Measurements from ENCODE around the gene DNAJC4.
"Not testable (repeated sequence)": the region's sequence is repeated elsewhere in the genome, so short reads cannot be mapped to it uniquely, and the experiment has no call there.

Gene DNAJC4

GRCh38 chr11:64243236-64243854 is 13.0 kb downstream of the DNAJC4 start:
- no peak for DNase-seq

DNA sequence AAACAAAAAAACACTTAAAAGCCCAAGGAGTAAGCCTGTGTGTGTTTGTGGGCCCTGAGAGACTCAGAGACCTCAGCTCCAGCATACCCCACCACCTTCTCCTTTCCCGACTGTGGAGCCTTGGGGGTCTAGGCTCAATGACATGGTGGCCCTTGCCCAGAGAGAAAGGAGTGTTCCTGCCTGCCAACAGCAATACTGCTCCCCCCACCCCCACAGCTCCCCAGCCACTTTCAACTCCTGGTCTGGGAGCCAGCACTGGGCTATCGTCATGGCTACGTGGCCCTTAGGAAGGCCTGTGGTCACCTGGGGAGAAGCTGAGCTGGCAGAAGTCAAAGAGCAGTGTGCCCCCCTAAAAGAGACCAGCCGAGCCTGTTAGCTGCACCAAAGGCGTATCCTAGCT is 13.8 kb downstream of the DNAJC4 start:
- DNase-seq = no peak

DNA sequence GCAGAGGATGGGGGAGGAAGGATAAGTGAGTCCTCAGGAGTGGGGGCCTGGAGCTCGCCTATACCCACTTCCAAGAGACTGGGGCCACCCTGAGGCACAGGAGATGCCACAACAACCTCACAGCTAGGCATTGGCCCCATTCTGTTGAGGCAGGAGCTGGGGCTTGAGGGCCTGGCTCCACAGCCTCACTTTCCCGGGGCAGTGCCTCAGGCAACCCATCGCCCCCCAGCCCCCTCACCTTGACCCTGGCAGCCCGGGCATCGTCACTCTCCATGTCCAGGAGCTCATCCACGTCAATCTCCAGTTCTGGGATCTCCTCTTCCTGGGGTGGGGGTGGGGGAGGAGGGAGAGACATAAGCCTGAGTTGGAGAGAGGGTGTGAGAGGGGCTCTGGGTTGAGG is 14.6 kb downstream of the DNAJC4 start:
- DNase-seq = no peak

GRCh38 chr11:64245401-64245796 is 15.1 kb downstream of the DNAJC4 start:
- DNase-seq = peak in 27 of 58 donors; percentile 16 to 60 (median 33)

DNA sequence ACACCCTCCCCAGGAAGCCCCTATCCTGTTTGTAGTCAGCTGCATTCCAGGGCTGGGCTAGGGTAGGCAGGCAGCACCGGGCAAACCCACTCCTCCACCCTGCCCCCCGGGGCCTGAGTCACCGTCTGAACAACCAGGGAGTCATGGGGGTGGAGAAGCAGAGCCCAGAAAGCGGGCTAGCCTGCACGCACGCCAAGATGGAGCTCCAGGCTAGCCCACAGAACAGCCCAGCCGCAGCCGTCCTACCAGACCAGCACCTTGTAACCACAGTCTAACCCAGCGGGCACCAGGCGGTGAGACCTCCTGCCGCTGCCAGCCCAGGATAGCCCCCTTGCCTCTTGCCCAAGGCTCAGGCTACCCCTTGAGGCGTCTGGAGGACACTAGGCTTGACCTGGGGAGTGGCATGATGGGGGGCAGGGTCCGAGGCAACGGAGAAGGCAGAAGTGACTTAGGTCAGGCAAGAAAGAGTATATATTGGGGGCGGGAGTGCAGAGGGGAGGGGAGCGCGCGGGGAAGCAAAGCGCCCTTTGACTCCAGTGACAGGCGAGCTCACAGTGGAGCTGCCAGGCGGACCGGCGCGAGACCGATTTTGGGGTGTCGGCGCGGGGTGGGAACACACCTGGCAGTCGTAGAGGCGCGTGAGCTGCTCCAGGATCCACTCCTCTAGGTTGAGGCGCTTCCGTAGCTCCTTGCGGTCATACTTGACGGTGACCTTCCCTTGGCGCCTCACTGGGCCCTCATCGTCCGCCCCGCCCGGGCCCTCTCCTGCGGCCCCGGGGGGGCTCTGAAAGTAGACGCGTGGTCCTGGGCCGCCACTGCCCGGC is 15.7 kb downstream of the DNAJC4 start:
- peak in 23 of 58 donors; percentile 16 to 55 (median 36) for DNase-seq

GRCh38 chr11:64246621-64246870 is 16.2 kb downstream of the DNAJC4 start:
- not testable (repeated sequence) for DNase-seq

GRCh38 chr11:64246871-64247728 is 16.8 kb downstream of the DNAJC4 start, which contains the start of gene PPP1R14B:
TSS of gene PPP1R14B (minus strand) at chr11:64246943. CDS start at chr11:64246673, 270 bp downstream.
- DNase-seq = peak in 57 of 58 donors; percentile 37 to 90 (median 78)

DNA sequence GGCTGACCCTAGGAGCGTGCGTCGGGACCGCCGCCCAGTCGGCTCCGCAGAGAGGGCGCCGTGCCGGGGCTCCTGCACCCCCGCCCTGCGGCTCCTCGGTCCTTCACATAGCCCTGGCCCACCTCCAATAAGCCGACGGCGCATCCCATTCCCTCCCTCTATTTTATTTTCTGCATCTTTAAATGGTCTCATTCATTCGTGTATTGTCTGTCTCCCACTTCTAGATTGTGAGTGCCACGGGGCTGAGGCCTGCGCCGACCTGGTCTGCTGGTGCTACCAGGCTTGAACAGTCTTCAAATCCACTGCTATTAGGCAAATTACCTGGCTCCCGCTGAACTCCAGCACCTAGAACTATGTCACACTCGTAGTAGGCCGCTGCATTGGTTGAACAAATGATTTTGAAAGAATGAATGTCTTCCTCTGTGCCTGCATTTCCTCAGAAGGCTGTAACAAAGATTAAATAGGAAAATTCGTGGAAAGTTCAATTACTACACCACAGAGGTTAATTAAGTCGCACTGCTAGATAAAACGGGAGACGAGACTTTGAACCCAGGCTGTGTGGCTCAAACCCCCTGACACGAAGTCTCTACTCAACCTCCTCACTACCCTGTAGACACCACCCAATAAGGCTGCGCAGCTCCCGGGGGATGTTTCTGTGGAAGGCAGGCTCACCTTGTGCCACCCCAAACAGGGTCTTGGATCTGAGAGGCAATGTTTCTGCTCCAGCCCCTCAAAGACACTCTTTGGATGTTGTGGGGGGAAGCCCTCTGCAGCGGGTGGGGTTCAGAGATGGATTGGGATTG is 17.6 kb downstream of the DNAJC4 start:
- peak in 1 of 58 donors; percentile 76 for DNase-seq

GRCh38 chr11:64248578-64248977 is 18.2 kb downstream of the DNAJC4 start:
- DNase-seq = no peak

DNA sequence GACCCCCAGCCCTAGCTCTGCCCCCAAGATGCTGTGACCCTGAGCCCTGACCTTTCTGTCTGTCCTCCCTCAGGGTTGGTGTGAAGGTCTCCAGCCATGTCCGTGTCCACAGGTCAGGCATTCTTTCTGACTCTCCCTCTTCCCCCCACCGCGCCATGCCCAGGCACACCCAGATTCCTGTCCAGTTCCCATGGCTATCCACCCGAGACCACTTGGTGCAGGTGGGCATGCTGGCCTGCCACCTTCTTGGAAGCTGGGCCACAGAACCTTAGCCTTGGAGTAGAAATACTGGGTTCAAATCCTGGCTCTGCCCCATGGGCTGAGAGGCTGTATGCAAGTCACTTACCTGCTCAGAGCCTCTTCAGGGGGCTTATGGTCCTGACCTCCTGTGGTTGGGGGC is 18.7 kb downstream of the DNAJC4 start:
- DNase-seq = no peak

DNA sequence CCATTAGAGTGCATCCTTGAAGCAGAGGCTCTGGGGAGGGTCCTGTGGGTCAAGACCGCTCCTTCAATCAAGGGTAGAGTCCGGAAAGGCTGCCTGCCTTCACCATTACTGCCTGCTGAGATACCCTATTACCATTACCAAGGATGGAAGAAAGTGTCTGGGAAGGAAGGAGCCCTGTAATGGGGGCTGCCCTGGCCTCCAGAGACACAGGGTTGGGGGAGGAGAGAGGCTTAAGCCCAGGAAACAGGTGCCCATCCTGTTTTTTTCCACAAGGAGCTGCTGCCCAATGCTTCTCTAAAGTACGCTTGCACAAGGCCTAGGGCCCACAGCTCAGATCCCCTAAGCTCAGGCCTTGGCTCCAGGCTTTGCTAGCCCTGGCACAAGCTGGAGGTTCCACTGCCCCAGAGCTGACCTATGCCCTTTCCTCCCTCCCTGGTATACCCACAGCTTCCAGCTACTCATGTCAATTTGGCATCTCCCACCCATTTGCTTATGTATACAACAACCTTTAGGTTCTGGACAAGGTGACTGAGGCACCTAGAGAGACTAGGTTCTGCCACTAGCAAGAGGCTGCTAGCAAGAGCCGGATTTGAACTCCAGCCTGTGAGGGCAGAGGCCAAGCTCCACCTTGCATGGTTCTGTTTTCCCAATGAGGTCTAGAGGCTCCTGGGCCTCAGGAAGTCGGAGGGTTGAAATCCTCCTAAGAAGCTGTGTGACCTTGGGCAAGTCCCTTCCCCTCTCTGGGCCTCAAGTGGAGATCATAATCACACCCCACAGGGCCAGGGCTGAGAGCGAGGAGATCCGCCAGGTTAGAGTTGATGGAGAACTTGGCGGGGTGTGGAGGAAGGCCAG is 19.4 kb downstream of the DNAJC4 start:
- DNase-seq = no peak

DNA sequence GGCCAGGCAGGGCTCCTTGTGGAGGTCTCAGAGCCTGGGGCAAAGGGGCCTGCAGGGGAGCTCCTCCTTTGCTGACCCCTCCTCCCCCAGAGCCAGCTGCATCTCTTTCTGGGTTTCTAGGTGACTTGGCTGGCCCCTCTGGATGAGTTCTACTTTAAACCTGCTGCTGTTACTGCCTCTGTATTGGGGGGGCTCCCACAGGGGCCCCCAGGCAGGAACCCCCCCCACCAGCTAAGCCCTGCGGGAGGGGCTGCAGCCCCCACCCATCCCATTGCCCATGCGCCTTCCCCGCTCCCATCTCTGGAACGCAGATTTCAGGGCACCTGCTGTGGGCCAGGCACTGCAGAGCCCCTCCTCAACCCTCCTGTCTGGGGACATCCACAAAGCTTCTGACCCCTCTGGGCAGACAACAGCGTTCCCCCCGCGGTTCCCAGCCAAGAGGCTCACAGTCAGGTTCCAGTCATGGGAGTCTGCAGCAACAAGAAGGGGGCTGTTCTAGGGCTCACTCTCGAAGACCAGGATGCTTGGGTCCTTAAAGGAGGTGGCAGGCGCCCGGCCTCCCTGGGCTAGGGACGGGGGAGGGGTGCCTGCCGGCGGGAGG is 20.2 kb downstream of the DNAJC4 start:
- DNase-seq = no peak

GRCh38 chr11:64251016-64251752 is 20.8 kb downstream of the DNAJC4 start, which contains the start of gene PLCB3:
TSS of gene PLCB3 (plus strand) at chr11:64251530. CDS start at chr11:64251650, 120 bp downstream.
- peak in 29 of 58 donors; percentile 17 to 66 (median 38) for DNase-seq

DNA sequence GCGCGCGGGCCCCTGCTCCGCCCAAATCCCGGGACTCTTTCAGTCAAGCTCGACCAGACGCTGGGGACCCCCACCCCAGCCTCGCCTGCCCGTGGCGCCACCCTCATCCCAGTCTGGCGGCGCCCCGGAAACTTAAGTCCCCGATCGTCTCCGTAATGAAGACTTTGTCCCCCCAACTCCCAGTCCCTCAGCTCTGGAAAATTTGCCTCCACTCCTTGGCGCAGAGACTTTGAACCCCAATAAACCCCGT is 21.3 kb downstream of the DNAJC4 start:
- no peak for DNase-seq

DNA sequence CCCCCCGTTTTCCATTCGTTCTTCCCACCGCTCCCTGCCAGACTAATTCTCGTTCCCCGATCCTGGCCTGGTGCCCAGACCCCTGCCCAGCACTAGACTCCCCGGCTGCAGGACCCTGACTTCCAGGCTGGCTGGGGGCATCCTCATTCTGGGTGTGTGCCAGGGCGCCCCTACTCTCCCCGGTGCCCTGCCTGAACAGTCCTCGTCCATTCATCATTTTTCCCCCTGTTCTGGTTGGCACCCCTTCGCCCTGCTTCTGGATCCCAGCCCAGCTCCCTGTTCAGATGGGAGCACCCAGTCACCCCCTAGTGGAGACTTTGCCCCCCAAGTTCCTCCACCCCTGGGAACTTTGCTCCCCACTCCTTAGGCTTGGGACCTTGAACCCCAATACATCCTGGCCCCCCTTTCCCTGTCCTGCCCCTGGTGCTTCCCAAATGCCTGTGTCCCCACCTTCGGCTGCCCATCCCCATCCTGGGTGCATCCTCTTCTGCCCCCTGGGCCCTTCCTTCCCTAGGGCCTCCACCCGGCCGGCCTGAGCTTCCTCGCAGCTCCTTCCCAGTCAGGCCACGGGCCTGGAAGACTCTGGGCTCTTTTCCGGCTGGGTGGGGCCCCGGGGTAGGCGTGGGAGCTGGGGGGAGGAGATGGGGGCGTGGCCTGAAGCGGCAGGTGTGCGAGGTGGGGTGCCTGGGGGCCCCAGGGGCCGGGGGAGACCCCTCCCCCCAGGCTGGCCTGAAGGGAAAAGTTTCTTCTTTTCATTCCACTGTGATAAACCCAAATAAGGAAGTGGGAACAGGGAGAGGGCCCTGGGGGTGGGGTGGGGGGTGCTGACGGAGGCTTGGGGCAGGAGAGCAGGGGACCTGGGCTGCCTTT is 21.9 kb downstream of the DNAJC4 start:
- DNase-seq = peak in 3 of 58 donors; percentile 9 to 41 (median 21)

DNA sequence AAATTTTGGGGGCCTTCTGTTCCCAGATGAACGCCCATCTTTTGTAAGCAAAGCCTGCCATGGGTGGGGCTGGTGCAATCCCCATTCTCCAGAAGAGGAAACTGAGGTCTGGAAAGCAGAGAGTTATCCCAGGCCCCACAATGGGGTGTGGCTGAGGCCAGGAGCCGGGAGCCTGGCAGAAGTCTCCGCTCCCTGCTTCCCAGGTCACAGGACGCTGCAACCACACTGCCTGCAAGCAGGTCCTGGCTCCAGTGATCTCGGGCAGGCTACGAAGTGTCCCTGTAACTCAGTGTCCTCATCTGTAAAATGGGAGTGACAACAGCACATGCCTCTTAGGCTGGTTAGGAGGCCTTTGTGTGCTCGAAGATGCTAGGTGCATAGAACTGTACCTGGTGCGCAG is 22.7 kb downstream of the DNAJC4 start:
- no peak for DNase-seq

DNA sequence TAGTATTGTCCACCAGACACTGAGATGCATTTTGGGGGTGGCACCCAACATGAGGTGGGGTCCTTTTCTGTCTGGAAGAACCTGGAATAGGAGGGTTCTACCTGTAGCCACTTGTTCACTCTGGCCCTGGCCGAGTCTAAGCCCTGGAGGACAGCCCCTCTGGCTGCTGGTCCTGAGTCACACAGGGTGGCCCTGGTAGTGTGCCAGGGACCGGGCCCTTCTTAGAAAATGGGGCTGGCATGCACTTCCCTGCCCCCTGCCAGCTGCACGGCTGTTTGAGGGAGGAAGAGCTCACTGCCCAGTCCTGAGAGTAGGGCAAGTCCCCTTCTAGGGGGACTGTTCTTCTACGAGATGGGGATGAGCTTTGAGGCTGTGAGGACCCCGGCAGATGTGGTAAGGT is 23.1 kb downstream of the DNAJC4 start:
- peak in 41 of 58 donors; percentile 17 to 82 (median 44) for DNase-seq

GRCh38 chr11:64254326-64254725 is 24.0 kb downstream of the DNAJC4 start:
- DNase-seq = no peak
